ENCODE results near the gene IL1R2. TPM values are rescaled to one million over a fixed set of nuclear protein-coding genes. Genes with fewer than 3 reads are reported as not detected.
A peak's percentile ranks its signal among the peaks of the same experiment; 100 is the strongest.

The IL1R2 gene
- total and polyA plus RNA-seq, 2 of the 13 experiments (the other 11 are each of a cell fraction or from before 2014, with no cell fraction given): 3.6 to 7.3 TPM

DNA sequence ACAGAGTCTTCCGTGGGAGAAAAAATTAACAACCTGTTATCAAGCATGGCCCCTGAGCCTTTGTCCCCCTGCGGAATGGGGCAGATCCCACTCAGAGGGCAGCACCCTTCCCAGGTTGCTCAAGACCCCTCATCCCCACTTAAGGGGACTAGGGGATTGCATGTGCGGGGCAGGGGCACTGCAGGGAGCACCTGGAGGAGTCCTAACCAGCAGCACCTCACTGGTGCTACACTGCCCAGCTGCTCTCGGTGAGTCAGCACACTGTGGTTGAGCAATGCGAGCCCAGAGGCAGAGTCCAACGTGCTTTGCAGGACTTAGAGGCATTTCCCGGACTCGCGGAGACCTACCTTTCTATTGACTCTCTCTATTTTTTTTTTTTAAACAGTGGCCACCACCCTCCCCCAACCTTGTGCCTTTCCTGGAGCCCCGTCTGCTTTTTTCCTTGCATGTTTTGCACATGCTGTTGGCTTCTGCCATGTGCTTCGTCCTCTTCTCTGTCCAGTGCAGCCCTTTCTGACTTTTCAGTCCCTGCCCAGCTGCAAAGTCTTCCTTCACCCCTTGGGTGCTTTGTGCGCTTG is 74.0 kb downstream of the IL1R2 start (continued):
- TF ChIP-seq FOSL2 (CRISPR knock-in tag; IDR thresholded peaks at IDR 0.05) (peak; percentile 99), GFI1 (CRISPR knock-in tag; IDR thresholded peaks at IDR 0.05; ENCODE audit: borderline replicate concordance) (0 out of 2 replicates have a peak, but pooled peaks have one; percentile 50), YY1 (IDR thresholded peaks at IDR 0.05; ENCODE audit: insufficient read depth, insufficient replicate concordance, low read depth, low read length) (peak; percentile 41), DMAP1 (CRISPR knock-in tag; IDR thresholded peaks at IDR 0.05) (no peak), CBX1 (IDR thresholded peaks at IDR 0.05; ENCODE audit: low read depth) (peak; percentile 87), GABPB1 (CRISPR knock-in tag; IDR thresholded peaks at IDR 0.05) (peak; percentile 59), ZNF75D (CRISPR knock-in tag; IDR thresholded peaks at IDR 0.05; ENCODE audit: borderline replicate concordance) (no peak), ZNF383 (CRISPR knock-in tag; IDR thresholded peaks at IDR 0.05; ENCODE audit: borderline replicate concordance) (no peak), ZNF263 (CRISPR knock-in tag; IDR thresholded peaks at IDR 0.05) (peak; percentile 98), THAP11 (CRISPR knock-in tag; IDR thresholded peaks at IDR 0.05) (peak; percentile 45; the same call in 1 of the 2 replicates), MATR3 (CRISPR knock-in tag; IDR thresholded peaks at IDR 0.05) (no peak), ZNF34 (CRISPR knock-in tag; IDR thresholded peaks at IDR 0.05; ENCODE audit: borderline replicate concordance) (no peak), ZNF878 (CRISPR knock-in tag; IDR thresholded peaks at IDR 0.05) (peak; percentile 80; the same call in 1 of the 2 replicates), ZNF678 (CRISPR knock-in tag; IDR thresholded peaks at IDR 0.05) (no peak), ZSCAN31 (CRISPR knock-in tag; IDR thresholded peaks at IDR 0.05; ENCODE audit: low read depth) (no peak), MEF2D (CRISPR knock-in tag; IDR thresholded peaks at IDR 0.05) (peak; percentile 78), RCOR2 (CRISPR knock-in tag; IDR thresholded peaks at IDR 0.05) (peak; percentile 87), ZMYM4 (CRISPR knock-in tag; IDR thresholded peaks at IDR 0.05) (peak; percentile 89), AGO1 (IDR thresholded peaks at IDR 0.05; ENCODE audit: low read depth, low read length, poor library complexity, severe bottlenecking) (no peak)
- TF ChIP-seq, protein P1, sequence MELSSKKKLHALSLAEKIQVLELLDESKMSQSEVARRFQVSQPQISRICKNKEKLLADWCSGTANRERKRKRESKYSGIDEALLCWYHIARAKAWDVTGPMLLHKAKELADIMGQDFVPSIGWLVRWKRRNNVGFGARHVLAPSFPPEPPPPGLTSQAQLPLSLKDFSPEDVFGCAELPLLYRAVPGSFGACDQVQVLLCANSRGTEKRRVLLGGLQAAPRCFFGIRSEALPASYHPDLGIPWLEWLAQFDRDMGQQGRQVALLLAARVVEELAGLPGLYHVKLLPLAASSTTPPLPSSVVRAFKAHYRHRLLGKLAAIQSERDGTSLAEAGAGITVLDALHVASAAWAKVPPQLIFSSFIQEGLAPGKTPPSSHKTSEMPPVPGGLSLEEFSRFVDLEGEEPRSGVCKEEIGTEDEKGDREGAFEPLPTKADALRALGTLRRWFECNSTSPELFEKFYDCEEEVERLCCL (CRISPR knock-in tag; IDR thresholded peaks at IDR 0.05; ENCODE audit: borderline replicate concordance): no peak
- TF ChIP-seq, protein P2, sequence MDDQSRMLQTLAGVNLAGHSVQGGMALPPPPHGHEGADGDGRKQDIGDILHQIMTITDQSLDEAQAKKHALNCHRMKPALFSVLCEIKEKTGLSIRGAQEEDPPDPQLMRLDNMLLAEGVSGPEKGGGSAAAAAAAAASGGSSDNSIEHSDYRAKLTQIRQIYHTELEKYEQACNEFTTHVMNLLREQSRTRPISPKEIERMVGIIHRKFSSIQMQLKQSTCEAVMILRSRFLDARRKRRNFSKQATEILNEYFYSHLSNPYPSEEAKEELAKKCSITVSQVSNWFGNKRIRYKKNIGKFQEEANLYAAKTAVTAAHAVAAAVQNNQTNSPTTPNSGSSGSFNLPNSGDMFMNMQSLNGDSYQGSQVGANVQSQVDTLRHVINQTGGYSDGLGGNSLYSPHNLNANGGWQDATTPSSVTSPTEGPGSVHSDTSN (CRISPR knock-in tag; IDR thresholded peaks at IDR 0.05; ENCODE audit: borderline replicate concordance): no peak
- TF ChIP-seq, protein P3, sequence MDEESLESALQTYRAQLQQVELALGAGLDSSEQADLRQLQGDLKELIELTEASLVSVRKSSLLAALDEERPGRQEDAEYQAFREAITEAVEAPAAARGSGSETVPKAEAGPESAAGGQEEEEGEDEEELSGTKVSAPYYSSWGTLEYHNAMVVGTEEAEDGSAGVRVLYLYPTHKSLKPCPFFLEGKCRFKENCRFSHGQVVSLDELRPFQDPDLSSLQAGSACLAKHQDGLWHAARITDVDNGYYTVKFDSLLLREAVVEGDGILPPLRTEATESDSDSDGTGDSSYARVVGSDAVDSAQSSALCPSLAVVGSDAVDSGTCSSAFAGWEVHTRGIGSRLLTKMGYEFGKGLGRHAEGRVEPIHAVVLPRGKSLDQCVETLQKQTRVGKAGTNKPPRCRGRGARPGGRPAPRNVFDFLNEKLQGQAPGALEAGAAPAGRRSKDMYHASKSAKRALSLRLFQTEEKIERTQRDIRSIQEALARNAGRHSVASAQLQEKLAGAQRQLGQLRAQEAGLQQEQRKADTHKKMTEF (CRISPR knock-in tag; IDR thresholded peaks at IDR 0.05): peak; percentile 84
- TF ChIP-seq, protein P4, sequence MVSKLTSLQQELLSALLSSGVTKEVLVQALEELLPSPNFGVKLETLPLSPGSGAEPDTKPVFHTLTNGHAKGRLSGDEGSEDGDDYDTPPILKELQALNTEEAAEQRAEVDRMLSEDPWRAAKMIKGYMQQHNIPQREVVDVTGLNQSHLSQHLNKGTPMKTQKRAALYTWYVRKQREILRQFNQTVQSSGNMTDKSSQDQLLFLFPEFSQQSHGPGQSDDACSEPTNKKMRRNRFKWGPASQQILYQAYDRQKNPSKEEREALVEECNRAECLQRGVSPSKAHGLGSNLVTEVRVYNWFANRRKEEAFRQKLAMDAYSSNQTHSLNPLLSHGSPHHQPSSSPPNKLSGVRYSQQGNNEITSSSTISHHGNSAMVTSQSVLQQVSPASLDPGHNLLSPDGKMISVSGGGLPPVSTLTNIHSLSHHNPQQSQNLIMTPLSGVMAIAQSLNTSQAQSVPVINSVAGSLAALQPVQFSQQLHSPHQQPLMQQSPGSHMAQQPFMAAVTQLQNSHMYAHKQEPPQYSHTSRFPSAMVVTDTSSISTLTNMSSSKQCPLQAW (CRISPR knock-in tag; IDR thresholded peaks at IDR 0.05): peak; percentile 51; the same call in 1 of the 2 replicates
- TF ChIP-seq, protein P5, sequence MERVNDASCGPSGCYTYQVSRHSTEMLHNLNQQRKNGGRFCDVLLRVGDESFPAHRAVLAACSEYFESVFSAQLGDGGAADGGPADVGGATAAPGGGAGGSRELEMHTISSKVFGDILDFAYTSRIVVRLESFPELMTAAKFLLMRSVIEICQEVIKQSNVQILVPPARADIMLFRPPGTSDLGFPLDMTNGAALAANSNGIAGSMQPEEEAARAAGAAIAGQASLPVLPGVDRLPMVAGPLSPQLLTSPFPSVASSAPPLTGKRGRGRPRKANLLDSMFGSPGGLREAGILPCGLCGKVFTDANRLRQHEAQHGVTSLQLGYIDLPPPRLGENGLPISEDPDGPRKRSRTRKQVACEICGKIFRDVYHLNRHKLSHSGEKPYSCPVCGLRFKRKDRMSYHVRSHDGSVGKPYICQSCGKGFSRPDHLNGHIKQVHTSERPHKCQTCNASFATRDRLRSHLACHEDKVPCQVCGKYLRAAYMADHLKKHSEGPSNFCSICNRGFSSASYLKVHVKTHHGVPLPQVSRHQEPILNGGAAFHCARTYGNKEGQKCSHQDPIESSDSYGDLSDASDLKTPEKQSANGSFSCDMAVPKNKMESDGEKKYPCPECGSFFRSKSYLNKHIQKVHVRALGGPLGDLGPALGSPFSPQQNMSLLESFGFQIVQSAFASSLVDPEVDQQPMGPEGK (CRISPR knock-in tag; IDR thresholded peaks at IDR 0.05): peak; percentile 50; the same call in 1 of the 2 replicates
